Esophagus squamous epithelium (tissue), 4 donors: ENCODE results near the gene COMMD6.

ENCODE experiments used
- POLR2A ChIP-seq, 4 donors: fragments of 450-650 bp; IDR thresholded peaks; one replicate each; pipeline ENCODE4 v1.6.1; 2017; ENCODE audit warnings: antibody characterized with exemption in 4 of 4, mild to moderate bottlenecking in 4 of 4, moderate library complexity in 3 of 4
- TF ChIP-seq, protein P1 (sequence below), 6 experiments: fragments of 450-650 bp in 4 of 6; fragments of 200-600 bp in 2 of 6; sonication (generic) in 2 of 6; IDR thresholded peaks; one replicate each; pipeline ENCODE4 v1.5.1; 2016 to 2019; ENCODE audit warnings: antibody characterized with exemption in 6 of 6, mild to moderate bottlenecking in 4 of 6, moderate library complexity in 4 of 6

DNA sequence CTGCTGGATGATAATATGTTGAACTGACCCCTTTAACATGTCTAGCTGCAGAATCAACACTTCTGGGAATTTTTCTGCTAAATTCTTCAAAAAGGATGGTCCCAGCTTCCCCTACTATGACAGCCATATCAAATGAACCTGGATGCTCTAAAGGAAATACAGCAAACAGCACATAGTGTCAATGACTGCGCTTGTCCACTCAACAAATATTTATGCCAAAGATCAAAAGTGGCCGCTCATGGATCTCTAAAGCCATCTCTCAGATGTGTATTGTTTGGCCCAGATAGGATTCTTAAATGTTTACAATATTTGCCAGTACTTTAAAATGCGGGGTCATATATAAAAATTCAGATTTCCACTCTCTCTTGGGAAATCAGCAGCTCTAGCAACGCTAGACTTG is 59.0 kb downstream of the COMMD6 start:
- TF ChIP-seq, protein P1, sequence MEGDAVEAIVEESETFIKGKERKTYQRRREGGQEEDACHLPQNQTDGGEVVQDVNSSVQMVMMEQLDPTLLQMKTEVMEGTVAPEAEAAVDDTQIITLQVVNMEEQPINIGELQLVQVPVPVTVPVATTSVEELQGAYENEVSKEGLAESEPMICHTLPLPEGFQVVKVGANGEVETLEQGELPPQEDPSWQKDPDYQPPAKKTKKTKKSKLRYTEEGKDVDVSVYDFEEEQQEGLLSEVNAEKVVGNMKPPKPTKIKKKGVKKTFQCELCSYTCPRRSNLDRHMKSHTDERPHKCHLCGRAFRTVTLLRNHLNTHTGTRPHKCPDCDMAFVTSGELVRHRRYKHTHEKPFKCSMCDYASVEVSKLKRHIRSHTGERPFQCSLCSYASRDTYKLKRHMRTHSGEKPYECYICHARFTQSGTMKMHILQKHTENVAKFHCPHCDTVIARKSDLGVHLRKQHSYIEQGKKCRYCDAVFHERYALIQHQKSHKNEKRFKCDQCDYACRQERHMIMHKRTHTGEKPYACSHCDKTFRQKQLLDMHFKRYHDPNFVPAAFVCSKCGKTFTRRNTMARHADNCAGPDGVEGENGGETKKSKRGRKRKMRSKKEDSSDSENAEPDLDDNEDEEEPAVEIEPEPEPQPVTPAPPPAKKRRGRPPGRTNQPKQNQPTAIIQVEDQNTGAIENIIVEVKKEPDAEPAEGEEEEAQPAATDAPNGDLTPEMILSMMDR (IDR thresholded peaks at IDR 0.05), result no peak
- no peak for TF ChIP-seq POLR2A (IDR thresholded peaks at IDR 0.05)
